ENCODE data around the gene ARVCF.
A peak's percentile ranks its signal among the peaks of the same experiment; 100 is the strongest.

The ARVCF gene

DNA sequence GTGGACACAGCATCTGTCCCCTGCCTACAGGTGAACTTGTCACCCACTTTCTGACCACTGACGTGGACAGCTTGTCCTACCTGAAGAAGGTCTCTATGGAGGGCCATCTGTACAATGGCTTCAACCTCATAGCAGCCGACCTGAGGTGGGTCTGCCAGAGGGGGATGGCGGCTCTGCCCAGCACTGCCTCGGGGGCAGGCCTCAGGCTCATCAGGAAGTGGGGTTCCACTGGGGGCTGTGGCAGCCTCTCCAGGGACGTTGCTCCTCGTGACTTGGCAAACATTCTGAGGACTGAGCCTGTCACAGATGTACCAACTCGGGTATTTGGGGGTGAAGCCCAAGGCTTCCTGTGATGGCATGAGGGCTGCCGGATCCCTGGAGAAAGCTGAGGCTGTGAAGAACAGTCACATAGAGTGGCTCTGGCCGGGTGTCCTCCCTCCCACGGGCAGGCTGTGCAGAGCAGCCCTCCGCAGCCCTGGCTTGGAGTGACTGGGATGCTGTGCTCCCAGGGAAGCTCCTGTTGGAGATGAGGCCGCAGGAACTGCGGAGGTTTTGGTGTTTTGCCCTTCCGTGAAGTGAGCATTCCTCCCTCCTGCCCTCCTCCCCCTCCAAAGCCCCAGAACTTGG lies 36.9 kb upstream of the ARVCF start:
- no peak for DNase-seq

DNA sequence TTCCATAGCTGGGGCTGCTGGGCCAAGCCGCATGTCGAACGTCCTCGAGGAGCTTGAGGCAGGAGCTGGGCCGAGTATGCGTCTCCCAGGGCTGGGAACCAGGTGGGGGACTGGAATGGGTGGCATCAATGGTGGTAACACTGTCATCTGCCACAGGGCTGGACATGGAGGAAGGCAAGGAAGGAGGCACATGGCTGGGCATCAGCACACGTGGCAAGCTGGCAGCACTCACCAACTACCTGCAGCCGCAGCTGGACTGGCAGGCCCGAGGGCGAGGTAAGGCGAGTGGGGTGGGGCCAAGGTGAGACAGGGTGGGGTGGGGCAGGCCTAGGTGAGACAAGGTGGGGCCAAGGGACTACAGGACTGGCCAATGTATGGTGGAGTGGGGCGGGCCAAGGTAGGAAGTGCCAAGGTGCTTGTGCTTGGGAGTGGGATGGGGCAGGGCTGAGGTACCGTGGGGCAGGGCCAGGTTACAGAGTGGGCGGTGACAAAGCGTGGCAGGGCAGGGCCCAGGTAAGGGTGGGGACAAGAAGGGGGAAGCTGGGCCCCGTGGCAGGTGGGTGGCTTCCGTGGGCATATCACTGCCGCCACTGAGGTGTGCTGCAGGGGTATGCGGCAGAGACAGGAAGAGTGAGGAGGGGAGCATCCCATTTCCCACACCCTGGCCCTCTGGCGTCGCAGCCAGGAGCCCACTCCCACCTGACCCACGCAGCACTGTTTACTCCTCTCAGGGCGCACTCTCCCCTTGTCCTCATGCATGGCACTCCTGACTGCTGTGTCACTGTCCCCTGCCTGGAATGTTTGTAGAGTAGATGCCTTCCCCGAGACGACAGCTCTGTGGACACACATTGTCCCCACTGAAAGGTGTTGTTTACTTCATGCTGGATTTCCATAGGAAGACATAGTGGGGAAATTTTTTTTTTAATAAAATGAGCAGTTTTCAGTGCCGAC lies 36.0 kb upstream of the ARVCF start:
- no peak for DNase-seq

DNA sequence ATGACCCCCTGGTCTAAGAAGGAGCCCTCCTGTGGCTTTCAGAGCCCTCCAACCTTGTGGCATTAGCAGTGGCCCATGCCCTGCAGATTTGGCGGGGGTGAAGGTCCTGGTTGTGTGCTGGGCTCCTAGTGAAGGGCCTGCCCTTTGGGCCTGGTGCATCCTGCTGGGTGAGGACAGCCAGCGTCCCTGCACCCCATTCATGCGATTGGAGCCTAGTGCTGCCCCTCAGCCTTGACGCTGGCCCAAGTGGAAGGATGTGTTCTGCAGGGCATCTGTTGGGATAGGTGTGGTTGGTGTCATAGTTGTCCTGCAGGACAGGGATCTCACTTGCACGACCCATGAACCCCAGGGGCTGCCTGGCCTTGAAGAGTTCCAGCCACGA lies 35.3 kb upstream of the ARVCF start:
- DNase-seq = no peak

DNA sequence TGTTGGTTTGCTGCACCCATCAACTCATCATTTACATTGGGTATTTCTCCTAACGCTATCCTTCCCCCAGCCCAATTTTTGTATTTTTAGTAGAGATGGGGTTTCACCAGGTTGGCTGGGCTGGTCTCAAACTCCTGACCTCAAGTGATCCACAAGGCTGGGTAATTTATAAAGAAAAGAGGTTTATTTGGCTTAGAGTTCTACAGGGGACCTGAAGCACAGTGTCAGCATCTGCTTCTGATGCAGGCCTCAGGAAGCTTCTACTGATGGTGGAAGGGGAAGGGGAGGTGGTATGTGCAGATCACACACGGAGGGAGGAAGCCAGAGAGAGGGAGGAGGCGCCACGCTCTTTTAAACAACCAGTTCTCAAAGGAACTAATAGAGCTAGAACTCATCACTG lies 30.1 kb upstream of the ARVCF start:
- no peak for DNase-seq

DNA sequence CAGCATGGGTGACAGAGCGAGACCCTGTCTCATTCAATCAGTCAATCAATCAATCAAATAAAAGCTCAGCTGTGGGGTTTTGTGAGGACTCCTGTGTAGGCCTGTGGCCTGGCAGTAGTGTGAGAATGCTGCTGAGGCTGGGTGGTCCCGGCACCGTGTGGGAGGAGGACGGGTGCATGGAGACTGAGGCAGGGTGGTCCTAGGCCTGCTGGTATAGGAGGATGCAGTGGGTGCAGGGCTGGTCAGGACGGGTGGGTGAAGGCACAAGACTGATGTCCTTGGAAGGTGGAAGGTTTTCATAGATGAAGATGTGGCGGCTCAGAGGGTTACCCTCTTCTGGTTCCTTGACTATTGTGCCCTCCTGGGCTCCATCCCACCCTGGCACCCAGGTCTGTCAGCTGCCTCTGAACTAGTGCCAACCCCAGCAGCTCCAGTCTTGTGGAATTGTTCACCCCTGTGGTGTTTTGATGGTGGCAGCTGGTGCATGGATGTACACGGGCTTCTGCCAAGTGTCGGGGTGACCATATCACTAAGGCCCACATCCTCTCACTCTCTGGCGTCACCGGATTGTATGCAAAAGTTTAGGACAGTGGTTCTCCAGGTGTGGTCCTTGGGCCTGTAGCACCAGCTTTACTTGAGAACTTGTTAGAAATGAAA lies 28.0 kb upstream of the ARVCF start:
- DNase-seq = no peak

DNA sequence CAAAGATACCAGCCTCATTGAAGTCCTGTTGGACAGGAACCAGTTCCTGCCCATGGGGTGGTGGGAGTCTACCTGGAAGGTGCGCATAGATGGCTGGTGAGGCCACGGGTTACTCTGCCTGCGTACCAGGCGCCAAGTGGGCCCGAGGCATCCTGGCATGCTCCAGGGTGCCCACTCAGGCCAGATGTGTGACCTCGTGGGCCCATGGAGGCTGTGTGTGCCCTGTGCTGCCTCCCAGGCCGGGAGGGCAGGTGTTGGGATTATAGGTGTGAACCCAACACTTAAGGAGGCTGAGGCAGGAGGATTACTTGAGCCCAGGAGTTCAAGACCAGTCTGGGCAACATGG lies 27.3 kb upstream of the ARVCF start:
- DNase-seq = no peak

DNA sequence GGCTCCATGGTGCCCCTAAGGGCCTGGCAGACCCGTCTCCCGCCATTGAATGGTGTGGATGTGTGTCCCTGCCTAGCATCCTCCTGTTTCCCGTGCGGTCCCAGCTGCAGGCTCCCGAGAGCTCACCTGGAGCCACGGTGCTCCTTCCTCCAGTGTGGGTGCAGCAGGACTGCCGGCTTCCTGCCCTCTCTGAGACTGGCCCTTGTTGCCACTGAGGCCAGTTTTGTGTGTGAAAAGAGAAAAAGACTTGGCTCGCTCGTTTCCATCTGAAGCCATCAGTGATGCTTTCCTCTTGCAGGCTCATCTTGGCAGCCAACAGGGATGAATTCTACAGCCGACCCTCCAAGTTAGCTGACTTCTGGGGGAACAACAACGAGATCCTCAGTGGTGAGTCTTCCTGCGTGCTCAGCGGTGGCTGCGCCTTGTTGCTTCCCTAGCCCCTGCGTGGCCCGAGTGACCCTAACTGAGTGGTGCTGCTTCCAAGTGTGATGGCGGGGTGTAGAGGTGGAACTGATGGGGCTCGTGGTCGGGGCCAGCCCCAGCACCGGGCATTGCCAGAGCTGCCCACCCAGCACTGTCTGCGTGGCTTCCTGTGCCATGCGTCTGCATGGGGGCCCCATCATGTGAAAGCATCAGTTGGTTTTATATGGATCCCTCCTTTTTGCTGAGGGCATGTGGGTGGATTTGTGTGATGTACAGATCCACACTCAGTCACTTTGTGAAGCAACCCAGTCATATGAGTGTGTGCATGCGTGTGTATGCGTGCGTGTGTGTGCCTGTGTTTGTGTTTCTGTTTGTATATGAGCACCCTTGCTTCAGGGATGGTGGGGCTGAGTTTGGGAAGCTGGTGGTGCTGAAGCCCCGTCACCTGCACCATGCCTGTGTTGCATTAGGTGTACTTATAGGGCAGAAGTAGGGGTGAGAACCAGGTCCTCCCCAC lies 26.7 kb upstream of the ARVCF start:
- DNase-seq = no peak

DNA sequence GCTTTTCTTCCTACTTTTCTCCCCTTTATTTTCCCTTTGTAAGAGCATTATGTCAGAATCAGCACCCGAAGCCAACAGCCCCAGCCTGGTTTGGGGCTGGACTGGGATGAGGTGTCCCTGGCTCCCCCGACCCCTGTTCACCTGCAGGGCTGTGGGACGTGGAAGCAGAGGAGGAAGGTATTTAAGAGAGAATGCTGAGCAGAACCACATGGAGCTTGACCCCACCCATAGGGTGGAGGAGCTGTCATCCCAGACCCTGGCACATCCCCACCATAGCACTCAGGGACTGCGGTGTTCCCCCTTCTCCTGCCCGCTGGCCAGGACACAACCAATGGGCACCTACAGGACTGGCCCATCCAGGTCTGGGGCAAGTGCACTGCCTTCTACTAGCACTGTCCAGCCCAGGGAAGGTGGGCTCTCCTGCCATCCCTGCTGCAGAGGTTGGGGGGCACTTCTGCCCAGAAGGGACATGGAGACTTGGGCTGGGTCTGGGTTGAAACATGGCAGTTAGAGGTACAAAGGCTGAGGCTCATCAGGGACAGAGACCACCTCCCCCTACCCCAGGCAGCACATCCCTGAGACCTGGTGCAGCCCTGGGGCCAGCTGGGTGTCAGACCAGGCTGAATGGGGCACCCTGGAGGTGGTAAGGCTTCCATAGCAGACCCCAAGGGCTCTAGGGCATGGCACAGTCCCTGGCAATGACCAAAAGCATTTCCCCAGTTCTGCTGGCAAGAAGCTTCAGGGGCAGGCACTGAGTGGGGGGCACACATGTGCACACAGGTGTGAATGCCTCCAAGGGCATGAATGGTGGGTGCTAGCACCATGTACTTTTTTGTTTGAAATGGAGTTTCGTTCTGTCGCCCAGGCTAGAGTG lies 23.9 kb upstream of the ARVCF start:
- DNase-seq = no peak

DNA sequence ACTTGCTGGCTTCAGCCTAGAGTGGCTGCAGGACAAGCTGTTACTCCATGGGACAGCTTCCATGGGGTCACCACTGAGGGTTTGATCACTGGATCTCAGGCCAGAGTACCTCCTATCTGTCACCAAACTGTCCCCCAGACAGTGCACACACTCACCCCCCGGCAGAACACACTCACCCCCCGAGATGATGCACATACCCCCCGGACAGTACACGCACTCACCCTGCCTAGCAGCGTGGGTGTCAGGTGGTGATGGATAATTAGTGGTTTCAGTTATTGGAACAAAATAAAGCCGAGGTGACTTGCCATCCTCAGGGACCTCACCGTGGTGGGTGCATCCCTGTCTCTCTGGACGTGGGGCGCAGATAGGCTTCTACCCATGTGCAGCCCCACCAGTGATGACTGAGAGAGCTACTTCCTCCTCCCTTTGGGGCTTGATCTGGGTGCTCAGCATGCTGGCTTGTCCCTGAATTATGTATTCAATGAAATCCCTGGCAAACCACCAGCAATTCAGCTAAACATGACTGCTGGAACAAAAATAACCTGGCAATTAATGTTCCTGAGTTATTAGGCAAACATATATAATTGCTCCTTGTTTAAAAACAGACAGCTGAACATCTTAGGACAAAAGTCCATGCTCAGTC lies 23.2 kb upstream of the ARVCF start:
- DNase-seq = no peak

DNA sequence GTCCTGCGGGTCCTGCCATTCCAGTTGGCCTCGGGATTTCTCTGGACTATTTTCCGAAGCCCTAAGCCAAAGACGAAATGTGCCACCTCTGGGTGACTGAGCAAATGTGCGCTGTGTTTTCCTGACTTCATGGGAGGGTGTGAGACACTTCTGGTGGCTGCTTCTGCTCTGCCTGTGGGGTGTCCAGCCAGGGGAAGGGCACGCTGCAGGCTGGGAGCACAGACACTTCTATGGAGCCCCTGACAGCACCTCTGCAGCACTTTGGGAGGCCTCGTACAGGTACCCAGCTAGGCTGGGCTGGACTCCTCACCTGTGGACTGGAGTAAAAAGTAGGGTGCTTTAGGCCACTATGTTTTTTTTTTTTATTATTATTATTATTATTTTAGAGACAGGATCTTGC lies 22.0 kb upstream of the ARVCF start:
- DNase-seq = no peak

DNA sequence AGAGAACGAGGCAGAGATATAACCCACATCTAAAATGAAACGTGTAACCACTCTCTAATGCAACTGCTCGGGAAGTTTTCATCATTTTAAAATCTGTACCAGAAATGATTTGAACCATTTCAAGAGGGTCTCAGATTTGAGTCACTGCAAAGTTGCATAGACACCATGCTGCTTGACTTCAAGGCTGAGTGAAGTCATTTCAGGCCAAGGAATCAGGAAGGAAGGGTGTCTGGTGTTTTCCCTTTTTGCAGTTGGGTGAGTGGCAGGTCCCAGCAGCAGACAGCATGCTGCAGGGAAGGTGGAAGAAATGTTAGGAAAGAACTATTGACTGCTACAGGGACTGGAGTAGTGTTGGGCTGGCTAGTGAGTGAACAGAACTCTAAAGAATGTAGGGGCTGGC lies 20.8 kb upstream of the ARVCF start:
- no peak for DNase-seq

DNA sequence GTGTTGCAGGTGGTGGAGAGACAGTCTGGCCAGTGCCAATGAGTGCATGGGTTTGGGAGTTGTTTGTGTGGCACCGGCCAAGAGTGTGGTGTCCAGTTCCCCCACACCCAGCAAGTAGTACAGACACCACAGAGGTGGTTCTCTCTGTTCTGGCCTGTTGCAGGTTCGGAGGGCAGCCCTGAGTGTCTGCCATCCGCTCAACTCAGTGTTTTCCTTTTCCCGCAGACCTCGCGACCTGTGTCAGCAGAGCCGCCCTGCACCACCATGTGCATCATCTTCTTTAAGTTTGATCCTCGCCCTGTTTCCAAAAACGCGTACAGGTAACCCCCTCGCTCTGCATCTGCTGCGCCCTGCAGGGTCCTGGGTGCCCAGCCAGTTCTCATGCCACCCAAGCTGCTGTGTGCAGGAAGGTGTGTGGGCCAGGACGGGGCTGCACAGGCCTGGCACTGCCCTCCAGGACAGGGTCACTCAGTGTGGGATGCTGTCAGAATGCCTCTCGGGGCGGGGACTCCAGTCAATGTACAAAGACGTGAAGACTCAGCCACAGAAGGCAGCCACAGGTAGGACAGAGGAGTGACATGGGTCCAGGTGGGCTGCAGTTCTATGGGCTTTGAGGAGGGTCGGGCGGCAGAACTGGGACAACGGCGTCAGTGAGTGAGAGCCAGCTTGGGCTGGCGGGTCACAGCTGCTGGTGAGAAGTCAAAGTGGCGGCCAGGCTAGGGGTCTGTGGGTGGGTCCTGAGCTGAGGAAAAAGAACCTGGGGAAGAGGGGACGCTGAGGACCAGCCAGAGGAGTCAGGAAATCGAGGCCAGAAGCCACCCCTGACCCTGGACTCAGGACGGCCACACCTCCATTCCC lies 20.1 kb upstream of the ARVCF start:
- no peak for DNase-seq

DNA sequence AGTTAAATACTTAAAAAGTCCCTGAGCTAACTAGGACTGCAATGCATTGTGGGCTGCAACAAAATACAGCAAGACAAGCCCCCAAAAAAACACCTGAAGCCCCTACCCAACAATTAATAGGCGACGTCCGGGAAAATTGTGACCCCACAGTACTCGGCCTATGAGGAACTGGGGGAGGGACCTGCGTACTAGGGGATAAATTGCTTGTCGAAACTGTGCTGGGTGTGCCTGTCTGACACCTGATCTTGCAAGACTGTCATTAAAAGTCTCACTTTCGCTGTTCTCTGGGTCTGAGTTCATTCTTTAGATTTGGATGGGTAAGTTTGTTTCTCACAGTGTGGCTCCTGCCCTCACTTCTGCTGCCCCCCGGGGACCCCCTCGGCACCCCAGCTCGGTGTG lies 19.5 kb upstream of the ARVCF start:
- DNase-seq = no peak

DNA sequence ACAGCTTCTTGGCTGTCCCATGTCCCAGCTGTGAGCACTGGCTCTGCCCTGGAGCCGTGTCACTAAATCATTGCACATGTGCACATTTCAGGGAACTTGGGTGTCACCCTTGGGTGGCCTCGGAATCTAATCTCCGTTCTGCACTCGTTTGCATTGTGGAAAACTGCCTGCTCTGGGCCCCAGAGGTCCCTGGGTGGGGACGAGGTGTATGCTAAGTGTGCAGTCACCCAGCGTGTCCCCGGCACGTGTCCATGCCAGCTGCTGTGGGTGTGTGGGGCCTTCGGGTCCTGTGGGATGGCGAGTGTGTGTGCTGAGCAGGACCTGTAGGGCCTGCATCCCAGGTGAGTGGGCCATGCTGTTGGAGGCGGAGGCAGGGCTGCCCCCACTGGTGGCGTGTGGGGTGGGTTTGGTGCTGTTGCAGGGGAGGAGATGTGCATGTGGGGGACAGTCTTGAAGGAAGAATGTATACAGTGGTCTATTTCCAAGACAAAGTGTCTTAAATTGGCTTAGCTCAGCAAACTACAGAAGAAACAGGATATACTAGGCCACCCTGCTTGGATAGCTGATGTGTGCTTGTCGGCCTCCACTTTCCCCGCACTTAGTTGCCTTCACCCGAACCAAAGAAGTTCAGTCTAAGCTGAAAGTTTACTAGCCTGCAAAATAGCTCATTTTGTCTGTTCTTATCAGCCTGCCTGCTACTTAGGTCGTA lies 18.9 kb upstream of the ARVCF start:
- no peak for DNase-seq

DNA sequence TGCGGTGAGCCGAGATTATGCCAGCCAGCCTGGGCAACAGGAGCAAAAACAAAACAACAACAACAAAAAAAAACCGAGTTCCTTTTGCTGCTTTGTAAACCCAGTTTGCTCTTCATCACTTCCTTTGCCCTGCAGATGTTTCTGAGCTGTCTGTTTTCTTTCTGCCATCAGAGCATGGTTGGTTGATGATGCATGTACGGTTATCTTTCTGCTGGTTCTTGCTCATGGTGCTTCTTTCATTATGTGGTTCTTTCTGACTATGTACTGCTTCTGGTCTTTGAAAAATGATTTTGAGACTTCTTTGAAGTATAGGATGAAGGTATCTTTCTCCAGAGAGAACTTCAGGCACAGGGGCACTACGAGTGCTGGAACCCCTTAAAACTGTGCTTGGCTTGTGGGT lies 17.5 kb upstream of the ARVCF start:
- no peak for DNase-seq

DNA sequence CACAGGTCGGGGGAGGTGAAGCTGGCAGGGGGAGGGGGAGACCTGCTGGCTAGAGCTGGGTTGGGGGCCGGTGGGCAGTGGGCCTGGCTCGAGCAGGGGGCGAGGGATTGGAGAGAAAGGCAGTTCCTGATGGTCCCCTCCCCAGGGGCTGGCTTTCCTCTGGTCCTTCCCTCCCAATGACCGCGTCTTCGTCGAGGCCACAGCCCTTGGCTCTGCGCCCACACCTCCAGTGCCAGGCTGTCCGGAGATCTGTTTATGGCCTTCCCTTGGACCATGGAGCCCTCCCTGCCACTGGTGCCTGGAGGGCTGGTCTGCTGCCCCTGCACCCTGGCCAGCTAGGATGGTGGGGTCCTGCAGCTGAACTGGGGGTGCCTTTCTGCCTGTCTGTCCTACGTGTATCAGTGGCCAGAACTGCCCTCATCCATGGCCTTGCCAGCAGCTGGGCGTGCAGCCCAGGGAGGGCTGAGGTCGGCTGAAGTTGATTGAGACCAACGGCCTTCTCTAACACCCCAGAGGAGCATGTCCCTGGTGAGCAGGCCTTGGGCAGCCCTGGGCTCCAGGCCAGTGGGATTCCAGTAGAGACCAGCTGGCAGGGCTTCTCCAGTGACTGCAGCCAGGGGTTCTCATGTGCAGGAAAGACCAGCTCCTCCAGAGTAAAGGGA lies 16.6 kb upstream of the ARVCF start:
- no peak for DNase-seq

DNA sequence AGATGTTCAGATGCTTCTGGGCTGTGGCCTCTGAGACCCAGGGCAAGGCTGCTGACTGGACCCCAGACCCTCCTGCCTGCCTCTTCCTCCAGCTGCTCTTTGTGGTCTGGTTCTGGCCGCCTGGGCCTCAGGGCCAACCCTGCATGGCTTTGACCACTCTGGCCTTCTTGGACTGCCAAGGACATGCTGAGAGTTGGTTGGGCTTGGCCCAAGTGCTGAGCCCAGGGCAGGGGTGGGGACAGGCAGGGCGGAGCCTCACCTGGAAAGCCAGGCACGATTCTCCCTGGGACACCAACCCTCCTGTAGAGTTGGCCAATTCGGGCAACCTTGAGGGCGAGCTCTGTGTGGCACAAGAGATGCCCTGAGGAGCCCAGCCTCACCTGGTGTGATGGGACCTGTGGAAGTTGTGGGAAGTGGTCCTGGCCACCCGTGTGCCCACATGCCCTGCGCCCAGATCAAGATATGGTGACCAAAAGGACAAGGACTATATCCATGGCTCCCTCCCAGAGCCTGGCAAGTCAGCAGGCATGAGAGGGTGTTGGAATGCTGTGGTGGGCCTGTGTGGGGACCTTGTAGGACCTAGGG lies 15.9 kb upstream of the ARVCF start:
- DNase-seq = no peak

DNA sequence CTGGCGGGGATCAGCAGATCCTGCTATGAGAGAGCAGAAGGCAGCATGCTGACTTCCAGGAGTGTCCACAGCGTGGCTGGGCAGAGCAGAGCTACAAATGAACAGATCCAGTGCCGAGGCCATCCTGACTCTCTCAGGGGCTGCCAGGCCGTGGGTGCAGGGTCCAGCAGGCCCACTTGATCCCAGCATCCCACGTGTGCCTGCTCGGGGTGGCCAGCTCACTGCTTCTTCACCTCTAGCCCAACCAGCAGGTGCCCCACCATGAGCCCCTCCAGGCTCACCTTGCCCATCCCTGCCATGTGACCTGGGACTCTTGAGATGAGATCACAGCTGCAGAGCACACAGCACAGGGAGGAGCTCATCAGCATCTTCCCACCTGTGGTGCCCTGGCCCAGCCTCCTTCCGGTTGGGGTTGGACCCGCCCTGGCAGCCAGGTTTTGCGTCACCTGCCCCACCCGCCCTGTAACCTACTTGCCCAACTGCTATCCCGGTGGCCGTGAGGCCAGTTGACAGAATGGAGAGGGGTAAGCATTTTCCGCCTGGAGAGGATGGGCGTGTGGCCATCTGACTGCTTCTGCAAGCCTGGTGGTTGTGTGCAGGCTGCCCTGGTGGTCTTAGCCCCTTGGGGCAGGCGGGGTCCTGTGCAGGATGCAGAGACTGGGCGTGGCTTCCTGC lies 15.2 kb upstream of the ARVCF start:
- peak; percentile 28 for DNase-seq

Data from stimulated activated CD4-positive, alpha-beta T cell treated with anti-CD3 and anti-CD28 coated beads, Interleukin-4, amount 100 ng/mL, for 24 hours (primary cell).